Activated B cell treated with CpG ODN at 0.5 μM for 24 hours (primary cell): ENCODE data around the gene IGFL1. TPM values are rescaled to one million over a fixed set of nuclear protein-coding genes. Genes with fewer than 3 reads are reported as not detected.

ENCODE experiments used
- ATAC-seq: fragments of 200-7000 bp; cut with Tn5 transposase; one replicate; pipeline ENCODE4 v1.10.0; 2021; ENCODE audit warnings: low read depth, mild to moderate bottlenecking, moderate library complexity
- CTCF ChIA-PET: fragments of 350-600 bp; sonication (Branson Sonifier 250); formaldehyde crosslinking; loops from one replicate; lab custom pipeline; 2021; ENCODE audit warnings: antibody characterized with exemption; lab: Charles Lee
- POLR2A ChIA-PET: fragments of 350-600 bp; sonication (Branson Sonifier 250); formaldehyde crosslinking; loops from one replicate; lab custom pipeline; 2021; ENCODE audit warnings: antibody characterized with exemption; lab: Charles Lee
- DNase-seq: peaks from one replicate; pipeline ENCODE4 v3.0.0; 2022
- H3K27ac Mint-ChIP-seq: one replicate; pipeline ENCODE4 v1.8.0; 2020; ENCODE audit warnings: mixed read lengths
- H3K27me3 Mint-ChIP-seq: one replicate; pipeline ENCODE4 v1.8.0; 2021; ENCODE audit warnings: mixed read lengths
- H3K36me3 Mint-ChIP-seq: one replicate; pipeline ENCODE4 v1.8.0; 2021; ENCODE audit warnings: low read depth, mixed read lengths
- H3K4me1 Mint-ChIP-seq: one replicate; pipeline ENCODE4 v1.8.0; 2021; ENCODE audit warnings: mixed read lengths
- H3K4me3 Mint-ChIP-seq: one replicate; pipeline ENCODE4 v1.8.0; 2020; ENCODE audit warnings: mild to moderate bottlenecking, mixed read lengths
- H3K9me3 Mint-ChIP-seq: one replicate; pipeline ENCODE4 v1.8.0; 2020; ENCODE audit warnings: mixed read lengths
- intact Hi-C: fragments of 100-400 bp; cut with micrococcal nuclease; formaldehyde crosslinking; loops from one replicate; pipeline ENCODE4 v1.15.1; 2024
- total RNA-seq: library from RNA; stranded (reverse); gene quantifications from 2 replicates; pipeline ENCODE4 v1.2.3, GENCODE V29; 2022
- TF ChIP-seq, protein P1 (sequence below): fragments of 200-600 bp; IDR thresholded peaks from one replicate; pipeline ENCODE4 v1.8.0; 2022; ENCODE audit warnings: antibody characterized with exemption, mild to moderate bottlenecking

The IGFL1 gene
- total RNA-seq, 1 donor from 2014 or later: not detected

DNA sequence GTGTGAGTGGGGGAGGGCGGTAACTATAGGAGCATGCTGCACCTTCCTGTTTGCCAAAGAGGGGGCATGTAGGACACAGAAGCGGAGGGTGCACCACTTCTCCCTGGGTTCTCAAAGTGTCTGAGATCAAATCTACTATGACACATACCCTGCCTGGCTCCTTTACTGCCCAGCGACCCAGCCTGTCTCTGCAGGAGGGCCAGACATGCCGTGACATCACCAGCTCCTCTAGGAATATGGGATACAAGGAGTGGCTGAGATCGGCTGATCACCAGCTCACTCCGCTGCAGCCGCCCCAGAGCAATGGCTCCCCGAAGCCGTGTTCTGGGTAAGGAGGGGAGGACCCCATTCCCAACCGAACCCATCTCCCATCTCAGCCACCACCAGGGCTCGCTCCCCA, 16.4 kb upstream of the IGFL1 start:
- TF ChIP-seq, protein P1, sequence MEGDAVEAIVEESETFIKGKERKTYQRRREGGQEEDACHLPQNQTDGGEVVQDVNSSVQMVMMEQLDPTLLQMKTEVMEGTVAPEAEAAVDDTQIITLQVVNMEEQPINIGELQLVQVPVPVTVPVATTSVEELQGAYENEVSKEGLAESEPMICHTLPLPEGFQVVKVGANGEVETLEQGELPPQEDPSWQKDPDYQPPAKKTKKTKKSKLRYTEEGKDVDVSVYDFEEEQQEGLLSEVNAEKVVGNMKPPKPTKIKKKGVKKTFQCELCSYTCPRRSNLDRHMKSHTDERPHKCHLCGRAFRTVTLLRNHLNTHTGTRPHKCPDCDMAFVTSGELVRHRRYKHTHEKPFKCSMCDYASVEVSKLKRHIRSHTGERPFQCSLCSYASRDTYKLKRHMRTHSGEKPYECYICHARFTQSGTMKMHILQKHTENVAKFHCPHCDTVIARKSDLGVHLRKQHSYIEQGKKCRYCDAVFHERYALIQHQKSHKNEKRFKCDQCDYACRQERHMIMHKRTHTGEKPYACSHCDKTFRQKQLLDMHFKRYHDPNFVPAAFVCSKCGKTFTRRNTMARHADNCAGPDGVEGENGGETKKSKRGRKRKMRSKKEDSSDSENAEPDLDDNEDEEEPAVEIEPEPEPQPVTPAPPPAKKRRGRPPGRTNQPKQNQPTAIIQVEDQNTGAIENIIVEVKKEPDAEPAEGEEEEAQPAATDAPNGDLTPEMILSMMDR: no peak
- no peak for ATAC-seq
- no peak overlapping the region for H3K4me3 Mint-ChIP-seq
- DNase-seq: no peak
- intact Hi-C loops: no loop called here
- no peaks in the 10 kb centered on the region for H3K36me3 Mint-ChIP-seq
- no peaks in the 10 kb centered on the region for H3K4me1 Mint-ChIP-seq
- ChIA-PET POLR2A (no interaction called here), CTCF (no interaction called here)
- H3K27me3 Mint-ChIP-seq: peaks cover 37% of the 10 kb centered on the region
- no peak overlapping the region for H3K27ac Mint-ChIP-seq
- peaks cover 2% of the 10 kb centered on the region for H3K9me3 Mint-ChIP-seq

DNA sequence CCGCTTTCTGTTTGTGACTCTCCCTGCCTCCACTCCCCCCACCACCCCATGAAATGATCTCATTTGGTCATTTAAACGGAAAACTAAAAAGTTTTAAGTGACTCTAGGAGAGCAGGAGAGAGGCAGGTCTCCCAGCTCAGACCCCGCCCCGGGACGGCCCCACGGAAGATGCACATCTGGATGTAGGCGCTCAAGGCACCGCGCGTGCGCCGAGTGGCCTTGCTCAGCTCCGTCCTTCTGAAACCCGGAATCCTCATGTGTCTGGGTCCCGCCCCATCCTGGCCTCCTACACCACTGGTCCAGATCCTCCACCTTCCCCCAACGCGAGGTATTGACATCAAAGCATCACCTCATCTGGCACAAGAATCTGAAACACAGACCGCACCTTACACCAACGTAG, 15.7 kb upstream of the IGFL1 start:
- H3K4me1 Mint-ChIP-seq: no peaks in the 10 kb centered on the region
- ATAC-seq (no peak), DNase-seq (no peak)
- H3K27ac Mint-ChIP-seq: no peak overlapping the region
- CTCF ChIA-PET: no interaction called here
- H3K27me3 Mint-ChIP-seq: peaks cover 33% of the 10 kb centered on the region
- H3K9me3 Mint-ChIP-seq: peaks cover 2% of the 10 kb centered on the region
- H3K4me3 Mint-ChIP-seq: no peak overlapping the region
- intact Hi-C loops: no loop called here
- TF ChIP-seq, protein P1: no peak
- POLR2A ChIA-PET: no interaction called here
- H3K36me3 Mint-ChIP-seq: no peaks in the 10 kb centered on the region

DNA sequence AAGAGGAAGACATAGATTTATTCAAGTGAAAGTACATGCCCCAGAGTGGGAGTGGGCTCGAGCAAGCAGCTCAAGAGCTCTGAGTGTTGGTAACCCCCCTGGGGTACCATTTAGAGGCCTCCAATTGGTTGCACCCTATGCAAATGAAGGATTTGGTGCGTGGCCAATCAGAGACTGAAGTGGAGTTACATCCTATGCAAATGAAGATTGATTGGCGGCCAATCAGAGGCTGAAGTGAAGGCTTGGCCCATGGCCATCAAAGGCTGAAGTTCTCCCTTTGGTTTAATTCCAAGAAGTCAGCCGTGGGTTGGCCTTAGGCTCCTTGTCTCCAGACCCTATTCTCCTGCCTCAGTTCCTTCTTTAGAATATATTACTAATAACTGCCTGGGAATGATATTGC, 12.9 kb upstream of the IGFL1 start:
- peaks cover 41% of the 10 kb centered on the region for H3K27me3 Mint-ChIP-seq
- H3K4me3 Mint-ChIP-seq: no peak overlapping the region
- DNase-seq (no peak), ATAC-seq (no peak)
- H3K9me3 Mint-ChIP-seq: peaks cover 2% of the 10 kb centered on the region
- no peaks in the 10 kb centered on the region for H3K4me1 Mint-ChIP-seq
- ChIA-PET POLR2A (no interaction called here), CTCF (no interaction called here)
- no peak overlapping the region for H3K27ac Mint-ChIP-seq
- H3K36me3 Mint-ChIP-seq: no peaks in the 10 kb centered on the region
- TF ChIP-seq, protein P1: no peak
- intact Hi-C loops: no loop called here

DNA sequence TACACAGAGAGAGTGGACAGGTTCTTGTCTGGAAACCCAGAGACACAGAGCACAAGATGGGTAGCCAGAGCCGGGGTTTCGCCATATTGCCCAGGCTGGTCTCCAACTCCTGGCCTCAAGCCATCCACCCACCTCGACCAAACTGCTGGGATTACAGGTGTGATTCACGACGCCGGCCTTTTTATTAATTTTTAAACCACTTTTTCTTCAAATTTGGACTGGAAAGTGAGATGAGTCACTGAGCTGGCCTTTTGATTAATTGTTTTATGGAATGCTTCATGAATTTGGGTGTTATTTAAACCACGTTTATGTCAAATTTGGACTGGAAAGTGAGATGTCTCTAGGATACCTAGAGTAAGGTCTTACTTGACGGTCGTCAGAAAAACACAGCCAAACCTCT, 12.1 kb upstream of the IGFL1 start:
- no peak for DNase-seq
- Mint-ChIP-seq H3K36me3 (no peaks in the 10 kb centered on the region), H3K27me3 (peaks cover 42% of the 10 kb centered on the region), H3K4me1 (no peaks in the 10 kb centered on the region), H3K9me3 (peaks cover 2% of the 10 kb centered on the region), H3K4me3 (no peak overlapping the region), H3K27ac (no peak overlapping the region)
- ATAC-seq: no peak
- TF ChIP-seq, protein P1: no peak
- ChIA-PET POLR2A (no interaction called here), CTCF (no interaction called here)
- intact Hi-C loops: no loop called here

DNA sequence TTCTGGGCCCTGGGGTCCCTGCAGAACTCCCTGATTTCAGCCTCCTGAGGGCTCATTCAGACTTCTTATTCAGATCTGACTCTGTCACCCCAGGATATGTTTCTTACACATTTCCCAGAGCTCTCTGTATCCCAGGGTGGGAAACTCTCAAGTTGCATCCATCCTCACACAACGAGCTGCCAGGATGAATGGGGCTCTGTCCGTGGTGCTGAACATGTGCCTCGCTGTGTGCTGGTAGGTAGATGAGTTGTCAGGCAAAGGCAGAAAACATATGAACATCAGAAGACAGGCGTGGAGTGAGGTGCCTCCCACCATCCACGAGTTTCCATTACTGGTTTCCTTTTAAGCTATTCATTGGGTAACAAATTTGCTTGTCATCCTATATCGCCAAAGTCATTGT, 11.4 kb upstream of the IGFL1 start:
- Mint-ChIP-seq H3K27ac (no peak overlapping the region), H3K36me3 (no peaks in the 10 kb centered on the region), H3K9me3 (peaks cover 2% of the 10 kb centered on the region), H3K4me3 (no peak overlapping the region), H3K27me3 (peaks cover 35% of the 10 kb centered on the region), H3K4me1 (no peaks in the 10 kb centered on the region)
- ATAC-seq: no peak
- ChIA-PET POLR2A (no interaction called here), CTCF (no interaction called here)
- intact Hi-C loops: no loop called here
- DNase-seq: no peak
- TF ChIP-seq, protein P1: no peak
